G401.6 (cell line): ENCODE data around the gene TAOK3.
"Not testable (repeated sequence)": the region's sequence is repeated elsewhere in the genome, so short reads cannot be mapped to it uniquely, and the experiment has no call there.

Source experiments
- FAIRE-seq: peaks from 2 replicates; lab custom pipeline; 2012; peaks lifted over from hg19 to GRCh38; lab: Jason Lieb, UNC

TAOK3 gene

DNA sequence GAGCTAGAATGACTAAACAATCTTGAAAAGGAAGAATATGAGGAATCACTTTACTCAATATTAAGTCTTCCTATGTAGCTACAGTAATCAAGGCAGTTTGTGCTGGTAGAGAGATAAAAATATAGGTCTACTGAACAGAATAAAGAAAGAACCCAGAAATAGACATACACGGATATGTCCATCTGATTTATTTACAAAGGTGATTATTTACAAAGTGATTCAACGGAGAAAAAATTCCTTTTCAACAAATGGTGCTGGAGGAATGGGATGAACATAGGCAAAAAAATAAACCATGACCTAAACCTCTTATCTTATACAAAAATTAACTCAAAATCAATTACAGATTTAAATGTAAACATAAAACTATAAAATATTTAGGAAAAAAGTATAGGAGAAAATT, 36.6 kb downstream of the TAOK3 start:
- FAIRE-seq, result no peak

DNA sequence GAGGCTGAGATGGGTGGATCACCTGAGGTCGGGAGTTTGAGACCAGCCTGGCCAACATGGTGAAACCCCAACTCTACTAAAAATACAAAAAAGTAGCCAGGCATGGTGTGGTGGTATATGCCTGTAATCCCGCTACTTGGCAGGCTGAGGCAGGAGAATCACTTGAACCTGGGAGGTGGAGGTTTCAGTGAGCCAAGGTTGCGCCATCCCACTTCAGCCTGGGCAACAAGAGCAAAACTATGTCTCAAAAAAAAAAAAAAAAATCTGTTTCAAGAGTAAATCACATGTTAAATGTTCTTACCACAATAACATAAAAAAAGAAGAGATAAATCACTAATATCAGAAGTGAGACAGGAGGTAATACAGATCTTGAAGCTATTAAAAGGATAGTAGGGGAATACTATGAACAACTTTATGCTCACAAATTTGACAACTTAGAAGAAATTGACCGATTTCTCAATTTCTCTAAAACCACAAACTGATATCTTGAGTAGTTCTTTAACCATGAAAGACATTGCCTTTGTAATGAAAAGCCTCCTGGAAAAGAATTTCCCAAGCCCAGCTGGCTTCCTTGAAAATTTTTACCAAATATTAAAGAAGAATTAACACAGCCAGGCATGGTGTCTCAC, 37.7 kb downstream of the TAOK3 start:
- FAIRE-seq, result no peak

DNA sequence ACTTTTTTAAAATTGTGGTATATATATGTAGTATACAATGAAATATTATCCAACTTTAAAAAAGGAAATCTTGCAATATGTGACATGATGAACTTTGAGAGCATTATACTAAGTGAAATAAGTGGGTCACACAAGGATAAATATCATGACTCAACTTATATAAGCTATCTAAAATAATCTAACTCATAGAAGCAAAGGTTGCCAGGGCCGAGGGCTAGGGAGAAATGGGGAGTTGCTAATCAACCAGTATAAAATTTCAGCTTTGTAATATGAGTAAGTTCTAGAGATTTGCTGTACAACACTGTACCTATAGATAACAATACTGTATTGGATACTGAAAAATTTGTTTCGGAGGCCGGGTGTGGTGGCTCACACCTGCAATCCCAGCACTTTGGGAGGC, 38.5 kb downstream of the TAOK3 start:
- no peak for FAIRE-seq

DNA sequence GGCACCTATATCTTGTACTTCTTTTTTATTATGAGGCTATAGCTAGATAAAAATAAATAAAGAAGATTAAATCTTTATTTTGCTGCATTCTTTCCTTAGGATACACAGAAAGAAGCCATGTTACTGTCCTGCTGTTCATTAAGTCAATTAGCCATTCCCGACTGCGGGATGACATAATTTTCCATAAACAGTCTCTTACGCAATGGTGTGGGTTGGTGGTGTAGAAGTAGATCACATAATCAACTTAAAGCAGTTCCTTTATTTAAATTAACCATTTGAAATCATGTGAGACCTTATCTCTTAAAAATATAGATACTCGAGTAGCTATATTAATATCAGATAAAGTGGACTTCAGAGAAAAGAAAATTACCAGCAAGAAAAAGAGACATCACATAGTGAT, 40.2 kb downstream of the TAOK3 start:
- no peak for FAIRE-seq

DNA sequence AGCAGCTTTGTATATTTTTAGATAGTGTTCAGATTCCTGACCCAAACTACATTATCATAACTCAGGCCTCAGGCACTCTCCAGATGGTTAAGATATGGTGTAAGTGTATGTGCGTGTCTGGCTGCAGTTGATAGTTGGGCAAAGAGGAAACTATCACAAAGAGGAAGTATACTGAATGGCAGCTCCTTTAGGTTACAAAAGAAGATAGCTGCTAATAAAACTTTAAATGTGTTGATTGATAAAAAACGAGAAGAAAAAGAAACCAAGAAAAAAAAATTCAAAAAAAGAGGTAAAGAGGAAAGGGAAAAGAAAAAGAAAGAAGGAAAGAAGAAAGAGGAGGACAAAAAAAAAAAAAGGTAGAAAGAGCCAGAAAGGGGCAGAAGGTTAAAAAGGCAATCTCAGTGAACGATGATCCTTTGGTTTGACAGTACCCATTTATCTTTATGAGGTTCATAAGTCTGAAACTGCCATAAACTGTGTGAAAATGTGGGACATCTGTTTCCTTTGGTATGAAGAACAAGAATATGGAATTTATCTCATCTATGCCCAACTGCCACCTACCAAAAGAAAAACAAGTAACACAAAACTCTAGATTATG, 42.2 kb downstream of the TAOK3 start:
- no peak for FAIRE-seq

DNA sequence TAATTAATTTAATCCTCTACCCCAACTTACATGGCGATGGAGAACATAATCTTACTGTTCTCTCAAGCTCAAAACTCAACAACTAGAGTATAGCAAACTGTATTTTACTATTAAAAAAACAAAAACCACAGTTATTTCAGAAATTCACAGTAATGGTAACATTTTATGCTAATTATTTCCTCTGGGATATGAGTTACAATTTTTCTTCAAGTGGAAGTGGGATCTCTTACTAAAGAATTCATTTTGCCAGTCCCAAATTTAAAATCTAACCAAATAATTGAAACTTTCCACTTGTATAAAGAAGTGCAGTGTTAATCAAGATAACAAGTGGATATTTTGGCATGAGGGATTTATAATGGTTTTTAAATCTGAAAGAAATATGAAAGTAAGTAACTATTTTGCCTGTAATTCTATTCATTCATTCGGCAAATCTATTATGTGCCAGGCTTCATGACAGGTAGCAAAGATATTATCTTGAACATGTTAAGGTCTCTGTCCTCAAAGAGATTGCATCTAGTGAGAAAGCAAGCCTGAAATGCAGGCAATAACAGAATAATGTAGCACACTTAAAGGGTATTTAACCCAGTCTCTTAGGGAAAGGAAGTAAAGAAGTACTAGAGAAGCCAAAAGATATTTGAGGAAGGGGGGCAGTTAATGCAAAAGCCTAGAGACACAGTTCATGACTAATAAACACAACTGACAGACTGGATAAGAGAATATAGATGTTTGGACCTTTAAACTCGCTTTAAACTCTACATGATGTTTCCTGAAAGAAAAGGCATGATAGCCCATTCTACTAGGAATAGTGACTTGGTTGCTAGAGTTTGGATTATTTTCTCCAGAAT, 44.0 kb downstream of the TAOK3 start:
- peak; percentile 21 for FAIRE-seq

DNA sequence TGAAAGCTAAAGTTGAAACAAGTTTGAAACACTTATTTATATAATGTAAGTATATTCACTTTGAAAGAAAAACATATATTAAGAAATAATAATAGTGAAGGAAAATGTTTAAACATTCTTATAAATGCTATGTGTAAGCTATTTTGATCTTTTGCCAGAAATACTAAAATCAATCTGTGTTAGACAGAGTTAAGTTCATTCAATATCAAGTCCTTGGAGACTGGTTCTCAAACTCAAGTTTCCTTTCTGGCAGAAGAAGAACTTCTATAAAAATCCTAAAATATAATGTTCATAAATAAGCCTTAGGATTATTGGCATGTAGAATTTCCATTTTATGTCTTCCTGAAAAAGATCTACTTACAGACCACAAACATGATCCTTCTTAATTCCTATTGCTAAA, 45.3 kb downstream of the TAOK3 start:
- peak; percentile 76 for FAIRE-seq

DNA sequence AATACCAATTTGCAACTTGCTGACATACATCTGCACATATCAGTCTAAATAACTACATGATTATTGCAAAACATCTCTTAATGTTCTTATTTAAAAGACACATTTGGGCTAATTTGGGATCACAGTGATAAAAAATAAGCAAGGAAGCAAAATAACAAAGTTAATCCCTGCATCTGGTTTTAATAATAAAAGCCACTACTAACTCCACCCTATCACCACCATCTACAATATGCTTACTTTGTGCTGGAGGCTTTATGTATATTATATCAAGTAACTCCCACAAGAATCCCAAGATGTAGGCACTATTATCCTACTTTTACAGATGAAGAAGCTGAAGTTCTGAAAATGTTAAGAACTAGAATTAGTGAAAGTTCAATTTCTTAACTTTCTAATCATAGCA, 45.7 kb downstream of the TAOK3 start:
- FAIRE-seq, result no peak

DNA sequence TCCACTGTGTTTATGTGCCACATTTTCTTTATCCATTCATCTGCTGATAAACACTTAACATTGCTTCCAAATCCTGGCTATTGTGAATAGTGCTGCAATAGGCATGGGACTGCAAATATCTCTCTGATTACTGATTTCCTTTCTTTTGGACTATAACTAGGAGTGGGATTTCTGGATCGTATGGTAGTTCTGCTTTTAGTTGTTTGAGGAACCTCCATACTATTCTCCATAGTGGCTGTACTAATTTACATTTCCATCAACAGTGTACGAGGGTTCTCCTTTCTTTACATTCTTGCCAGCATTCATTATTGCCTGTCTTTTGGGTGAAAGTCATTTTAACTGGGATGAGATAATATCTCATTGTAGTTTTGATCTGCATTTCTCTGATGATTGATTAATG, 47.6 kb downstream of the TAOK3 start:
- FAIRE-seq, result no peak

DNA sequence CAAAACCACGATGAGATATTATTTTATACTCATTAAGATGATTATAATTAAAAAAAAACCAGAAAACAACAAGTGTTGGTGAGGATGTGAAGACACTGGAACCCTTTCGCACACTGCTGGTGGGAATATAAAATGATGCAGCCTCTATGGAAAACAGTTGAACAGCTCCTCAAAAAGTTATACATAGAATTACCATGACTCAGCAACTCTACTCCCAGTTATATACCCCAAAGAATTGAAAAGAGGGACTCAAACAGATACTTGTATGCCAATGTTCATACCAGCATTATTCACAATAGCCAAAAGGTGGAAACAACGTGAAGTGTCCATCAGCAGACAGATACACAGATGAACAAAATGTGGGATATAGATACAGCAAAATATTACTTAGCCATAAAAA, 53.1 kb downstream of the TAOK3 start:
- FAIRE-seq, result no peak

DNA sequence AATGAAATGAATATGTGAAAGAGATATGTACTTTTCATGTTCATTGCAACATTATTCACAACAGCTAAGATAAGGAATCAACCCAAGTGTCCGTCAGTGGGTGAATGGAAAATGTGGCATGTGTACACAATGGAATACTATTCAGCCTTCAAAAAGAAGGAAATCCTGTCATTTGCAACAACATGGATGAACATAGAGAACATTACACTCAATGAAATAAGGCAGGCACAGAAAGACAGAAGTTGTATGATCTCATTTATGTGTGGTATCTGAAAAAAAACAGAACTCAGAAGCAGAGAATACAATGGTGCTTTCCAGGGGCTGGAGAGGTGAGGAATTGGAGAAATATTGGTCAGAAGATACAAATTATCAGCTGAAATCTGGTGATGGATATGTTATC, 54.0 kb downstream of the TAOK3 start:
- no peak for FAIRE-seq

DNA sequence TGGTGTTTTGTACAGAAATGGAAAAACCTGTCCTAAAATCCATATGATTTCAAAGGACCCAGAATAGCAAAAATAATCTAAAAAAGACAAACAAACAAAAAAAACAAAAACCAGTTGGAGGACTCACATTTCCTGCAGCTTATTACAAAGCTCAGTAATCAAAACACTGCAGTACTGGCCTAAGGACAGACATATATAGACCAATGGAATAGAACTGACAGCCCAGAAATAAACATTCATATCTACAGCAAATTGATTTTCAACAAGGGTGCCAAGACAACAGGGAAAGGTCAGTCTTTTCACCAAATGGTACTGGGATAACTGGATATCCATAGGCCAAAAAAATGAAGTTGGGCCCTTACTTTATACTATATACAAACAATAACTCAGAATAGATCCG, 55.0 kb downstream of the TAOK3 start:
- no peak for FAIRE-seq

DNA sequence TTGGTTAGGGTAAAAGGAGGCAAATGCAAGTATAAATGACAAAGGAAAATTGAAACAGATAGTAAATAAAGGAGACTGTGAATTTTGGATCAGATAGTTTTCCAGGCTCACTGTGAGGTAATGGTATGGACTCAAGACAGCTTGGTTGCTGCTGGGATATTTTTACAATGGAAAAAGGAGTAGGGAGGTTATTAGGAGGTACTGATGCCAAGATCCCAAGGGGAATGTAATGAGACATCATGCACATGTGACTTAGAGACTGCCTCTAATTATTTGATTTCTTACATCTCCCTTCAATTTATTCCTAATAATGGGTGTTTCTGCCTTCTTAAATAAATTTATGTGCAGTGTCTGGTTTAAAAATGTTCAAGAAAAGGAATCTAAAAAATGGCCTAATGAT, 56.9 kb downstream of the TAOK3 start:
- FAIRE-seq, result no peak

DNA sequence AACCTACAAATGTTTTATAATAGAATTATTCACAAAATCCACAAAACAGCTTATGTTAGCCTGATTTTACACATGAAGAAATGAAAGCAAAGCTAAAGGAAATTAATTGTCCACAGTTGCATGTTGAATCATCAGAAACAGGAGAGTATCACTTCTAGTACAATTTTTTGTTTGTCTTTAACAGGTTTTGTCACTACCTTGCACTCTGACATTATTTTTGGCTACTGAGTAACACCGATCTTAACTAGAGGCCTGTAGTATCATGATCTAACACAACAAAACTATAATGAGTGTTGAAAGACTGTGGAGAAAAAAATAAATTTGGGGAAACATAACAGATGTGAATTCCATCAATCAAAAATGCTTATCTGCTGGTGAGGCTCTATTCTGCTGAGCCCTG, 60.1 kb downstream of the TAOK3 start:
- FAIRE-seq, result no peak

DNA sequence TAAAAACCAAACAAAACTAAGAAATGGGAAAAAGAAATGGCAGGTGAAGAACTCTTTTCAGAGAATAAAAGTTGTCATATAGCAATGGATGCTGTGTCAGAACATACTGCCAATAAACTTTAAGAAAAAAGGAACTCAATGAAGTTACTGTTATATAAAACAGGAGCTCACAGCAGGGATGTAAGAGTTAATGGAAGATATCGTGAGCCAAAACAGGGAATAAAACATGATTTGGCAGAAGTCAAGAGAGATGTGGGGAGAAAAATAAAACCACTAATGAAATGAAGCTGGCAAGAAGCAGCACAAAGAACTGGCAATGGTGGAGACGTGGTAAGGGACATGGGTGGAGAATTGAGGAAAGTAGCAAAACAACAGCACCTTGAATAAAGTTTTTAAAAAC, 61.0 kb downstream of the TAOK3 start:
- FAIRE-seq, result no peak

DNA sequence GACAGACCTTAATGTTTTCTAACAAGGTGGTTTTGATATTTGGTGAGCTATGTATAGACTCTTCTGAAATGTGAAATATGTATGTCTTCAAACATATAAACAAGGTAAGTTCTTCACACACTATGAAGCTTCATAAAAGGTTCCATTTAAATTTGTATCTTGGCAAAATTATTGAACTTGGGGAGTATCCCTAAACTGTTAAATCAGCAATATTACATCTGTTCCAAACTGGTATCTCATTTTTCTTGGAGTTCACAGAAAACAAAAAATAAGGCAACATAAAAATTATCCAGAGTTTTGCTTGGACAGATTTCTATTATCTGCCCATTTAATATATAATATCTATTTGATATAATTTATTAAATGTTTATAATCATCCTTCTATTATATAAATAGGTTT, 62.4 kb downstream of the TAOK3 start:
- no peak for FAIRE-seq

DNA sequence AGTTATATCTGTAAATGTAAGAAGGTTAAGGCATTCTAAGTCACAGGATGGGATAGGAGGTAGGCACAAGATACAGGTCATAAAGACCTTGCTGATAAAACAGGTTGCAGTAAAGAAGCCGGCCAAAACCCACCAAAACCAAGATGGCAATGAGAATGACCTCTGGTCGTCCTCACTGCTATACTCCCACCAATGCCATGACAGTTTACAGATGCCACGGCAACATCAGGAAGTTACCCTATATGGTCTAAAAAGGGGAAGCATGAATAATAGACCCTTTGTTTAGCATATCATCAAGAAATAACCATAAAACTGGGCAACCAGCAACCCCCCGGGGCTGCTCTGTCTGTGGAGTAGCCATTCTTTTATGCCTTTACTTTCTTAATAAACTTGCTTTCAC, 64.7 kb downstream of the TAOK3 start:
- FAIRE-seq, result not testable (repeated sequence)

DNA sequence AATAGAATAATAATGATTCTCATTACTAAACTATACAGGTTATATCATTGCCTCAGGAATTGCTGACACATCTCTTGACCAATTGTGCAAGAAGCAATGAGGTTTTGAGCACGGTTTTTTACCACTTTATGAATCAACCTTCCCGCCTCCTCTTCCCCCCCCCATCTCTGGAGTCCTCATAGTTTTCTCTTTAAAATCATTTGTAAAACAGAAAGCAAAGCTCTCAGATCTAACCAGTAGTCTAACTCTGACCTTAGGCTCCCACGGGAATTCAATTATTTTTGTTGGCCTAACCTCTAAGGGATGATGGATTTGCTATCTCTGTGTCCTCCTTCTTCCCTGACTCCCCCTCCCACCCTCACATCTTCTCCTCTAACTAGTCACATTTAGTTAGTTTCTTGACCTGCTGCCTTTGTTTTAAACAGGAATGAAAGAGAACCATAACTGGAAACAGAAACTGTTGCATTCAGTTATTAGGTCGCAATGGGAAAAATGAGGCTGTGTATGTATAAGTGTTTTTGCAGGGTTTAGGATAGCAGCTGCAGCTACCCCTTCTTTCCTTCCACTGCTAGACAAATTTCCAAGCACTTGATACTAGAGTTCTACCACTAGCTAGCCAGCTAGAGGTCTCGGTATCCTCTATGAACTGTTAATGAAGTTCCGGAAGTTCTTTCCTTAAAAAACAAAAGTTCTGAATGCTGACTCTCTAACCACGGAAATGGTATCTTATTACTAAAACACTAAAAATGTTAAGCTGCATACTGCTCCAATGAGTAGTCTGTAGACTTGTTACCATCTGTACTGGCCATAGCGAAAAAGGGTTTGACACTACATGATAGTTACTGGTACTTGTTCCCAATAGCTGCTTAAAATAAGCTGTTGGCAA, 65.4 kb downstream of the TAOK3 start:
- no peak for FAIRE-seq

DNA sequence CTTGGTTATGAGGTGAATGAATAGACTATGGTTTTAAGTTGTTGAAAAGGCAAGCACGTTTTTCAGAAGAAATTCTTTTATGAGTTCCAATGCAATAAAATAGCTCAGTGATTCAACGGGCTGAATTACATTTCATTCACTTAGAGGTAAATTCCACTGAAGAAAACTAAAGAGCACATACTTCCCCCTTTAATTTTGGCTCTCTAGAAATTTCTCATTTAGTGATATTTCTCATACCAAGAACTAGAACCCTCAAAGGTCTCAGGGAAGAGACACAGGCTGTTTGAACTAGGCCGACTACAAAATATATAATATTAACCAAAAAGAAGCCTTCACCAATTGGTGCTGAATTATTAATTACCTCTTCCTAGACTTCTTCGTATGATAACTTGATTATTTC, 68.6 kb downstream of the TAOK3 start:
- FAIRE-seq, result no peak

DNA sequence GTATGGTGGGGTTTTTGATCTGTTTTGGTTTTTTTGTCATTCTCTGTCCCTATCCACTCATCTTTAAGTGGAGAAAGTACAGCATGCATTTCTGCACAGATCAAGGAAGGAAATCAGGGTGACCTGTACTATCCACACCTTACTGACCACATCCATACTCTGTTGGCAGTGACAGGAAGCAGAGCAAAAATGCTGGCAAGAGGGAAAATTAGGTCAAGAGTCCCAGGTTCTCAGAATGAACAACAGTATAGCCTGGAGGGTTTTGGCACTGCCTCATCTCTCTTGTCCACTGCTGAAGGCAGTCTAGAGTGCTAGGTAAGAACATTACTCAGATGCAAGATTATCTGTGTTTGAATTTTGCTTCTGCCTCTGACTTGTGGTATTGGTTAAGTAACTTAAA, 70.7 kb downstream of the TAOK3 start:
- no peak for FAIRE-seq

DNA sequence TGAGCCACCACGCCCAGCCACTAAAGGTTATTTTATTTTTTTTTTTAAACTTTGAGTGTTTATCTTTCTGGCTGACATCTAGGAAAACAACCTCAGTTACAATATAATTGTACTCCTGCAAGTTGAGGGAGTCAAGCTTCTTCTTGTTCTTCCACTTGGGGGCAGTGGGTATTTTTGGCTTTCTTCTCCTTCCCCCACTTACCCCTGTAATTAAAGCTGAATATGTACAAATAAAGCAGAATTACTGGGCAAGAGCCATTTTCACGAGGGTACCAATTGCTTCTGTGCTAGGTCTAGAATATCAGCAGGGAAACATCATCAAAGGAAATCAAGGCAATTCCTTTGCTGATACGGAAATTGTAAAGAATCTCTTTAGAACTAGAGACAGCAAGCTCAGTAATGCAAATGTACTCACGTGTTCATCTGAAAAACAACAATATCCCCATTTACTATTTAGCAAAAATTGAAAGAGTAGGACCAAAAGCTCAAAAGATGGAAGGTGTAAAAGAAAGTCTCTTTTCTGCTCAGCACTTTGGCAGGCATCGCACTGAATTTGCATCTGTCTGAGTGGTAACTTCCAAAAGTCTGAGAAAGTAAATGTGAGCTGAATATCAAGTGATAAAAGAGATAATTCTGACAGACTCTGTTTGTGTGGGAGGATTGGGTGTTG, 72.8 kb downstream of the TAOK3 start:
- FAIRE-seq, result no peak

DNA sequence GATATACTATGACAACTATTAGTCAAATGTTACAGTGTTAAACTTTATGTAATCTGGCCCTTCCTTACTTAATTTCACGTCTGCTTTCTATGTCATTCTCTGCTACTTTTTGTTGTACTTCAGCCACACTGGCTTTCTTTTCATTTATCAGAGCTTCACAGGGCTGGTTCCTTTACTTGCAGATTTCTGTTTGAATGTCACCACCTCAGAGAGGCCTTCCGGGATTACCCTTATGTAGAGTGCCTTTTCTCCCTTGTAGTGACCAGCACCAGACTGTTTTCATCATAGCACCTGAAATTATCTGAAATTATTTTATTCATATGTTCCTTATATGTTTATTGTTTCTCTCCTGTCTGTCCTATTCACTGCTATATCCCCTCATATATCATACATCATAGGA, 75.4 kb downstream of the TAOK3 start:
- FAIRE-seq, result no peak
